Measurements from ENCODE around the gene IGFALS.

Gene IGFALS

DNA sequence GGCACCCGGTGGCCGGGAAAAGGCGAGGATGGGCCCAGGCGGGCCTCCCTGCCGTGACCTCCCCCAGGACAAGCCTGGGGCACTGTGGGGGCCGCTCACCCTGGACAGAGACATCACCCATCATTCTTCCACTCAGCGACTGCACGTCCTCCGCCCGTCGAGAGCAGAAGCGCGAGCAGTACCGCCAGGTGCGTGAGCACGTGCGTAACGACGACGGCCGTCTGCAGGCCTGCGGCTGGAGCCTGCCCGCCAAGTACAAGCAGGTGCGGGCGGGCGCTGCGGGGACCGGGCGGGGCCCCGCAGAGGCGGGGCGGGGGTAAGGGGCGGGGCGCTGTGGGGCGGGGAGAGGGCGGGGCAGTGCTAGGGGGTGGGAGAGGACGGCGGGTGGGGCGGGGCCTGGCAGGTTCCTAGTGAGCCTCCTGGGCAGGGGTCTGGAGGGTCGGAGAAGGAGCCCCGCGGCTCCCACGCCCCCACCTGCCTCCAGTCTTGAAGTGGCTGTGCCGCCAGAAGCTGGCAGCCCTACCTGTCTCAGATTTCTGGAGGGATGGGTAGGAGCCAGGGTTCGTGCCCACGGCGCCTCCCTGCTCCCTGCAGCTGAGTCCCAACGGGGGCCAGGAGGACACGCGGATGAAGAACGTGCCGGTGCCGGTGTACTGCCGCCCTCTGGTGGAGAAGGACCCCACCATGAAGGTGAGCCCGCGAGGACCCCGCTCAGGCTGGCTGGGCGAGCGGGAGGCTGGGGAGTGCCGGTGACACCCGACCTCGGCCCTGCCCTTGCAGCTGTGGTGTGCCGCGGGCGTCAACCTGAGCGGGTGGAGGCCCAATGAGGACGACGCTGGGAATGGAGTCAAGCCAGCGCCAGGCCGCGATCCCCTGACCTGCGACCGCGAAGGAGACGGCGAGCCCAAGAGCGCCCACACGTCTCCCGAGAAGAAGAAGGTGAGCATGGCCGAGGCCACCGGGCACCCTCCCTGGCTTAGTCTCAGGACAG is 29.7 kb downstream of the IGFALS start:
- DNase-seq = no peak

DNA sequence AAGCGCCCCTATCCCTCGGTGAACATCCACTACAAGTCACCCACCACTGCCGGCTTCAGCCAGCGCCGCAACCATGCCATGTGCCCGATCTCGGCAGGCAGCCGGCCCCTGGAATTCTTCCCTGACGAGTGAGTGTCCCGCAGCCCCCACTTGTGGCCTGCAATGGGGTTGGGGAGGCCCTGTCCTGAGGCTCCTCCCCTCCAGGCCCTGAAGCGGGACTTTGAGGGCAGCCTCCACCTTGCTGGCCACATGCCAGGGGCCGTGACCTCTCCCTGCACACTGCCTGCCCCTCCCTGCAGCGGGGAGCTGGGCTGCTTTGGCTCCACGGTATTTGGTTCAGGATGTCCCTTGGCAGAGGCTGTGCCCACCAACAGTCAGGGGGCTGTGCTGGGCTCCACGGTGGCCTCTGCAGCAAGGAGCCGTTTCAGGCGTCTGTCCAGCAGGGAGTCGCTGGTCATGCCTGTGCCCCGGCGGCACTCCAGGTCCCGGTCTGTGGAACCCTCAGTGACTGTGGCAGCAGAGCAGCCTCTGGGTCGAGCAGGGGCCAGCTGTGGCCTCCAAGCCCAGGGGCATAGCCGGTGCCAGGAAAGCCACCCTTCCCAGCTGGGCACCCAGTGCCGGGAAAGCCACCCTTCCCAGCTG is 30.5 kb downstream of the IGFALS start:
- no peak for DNase-seq

DNA sequence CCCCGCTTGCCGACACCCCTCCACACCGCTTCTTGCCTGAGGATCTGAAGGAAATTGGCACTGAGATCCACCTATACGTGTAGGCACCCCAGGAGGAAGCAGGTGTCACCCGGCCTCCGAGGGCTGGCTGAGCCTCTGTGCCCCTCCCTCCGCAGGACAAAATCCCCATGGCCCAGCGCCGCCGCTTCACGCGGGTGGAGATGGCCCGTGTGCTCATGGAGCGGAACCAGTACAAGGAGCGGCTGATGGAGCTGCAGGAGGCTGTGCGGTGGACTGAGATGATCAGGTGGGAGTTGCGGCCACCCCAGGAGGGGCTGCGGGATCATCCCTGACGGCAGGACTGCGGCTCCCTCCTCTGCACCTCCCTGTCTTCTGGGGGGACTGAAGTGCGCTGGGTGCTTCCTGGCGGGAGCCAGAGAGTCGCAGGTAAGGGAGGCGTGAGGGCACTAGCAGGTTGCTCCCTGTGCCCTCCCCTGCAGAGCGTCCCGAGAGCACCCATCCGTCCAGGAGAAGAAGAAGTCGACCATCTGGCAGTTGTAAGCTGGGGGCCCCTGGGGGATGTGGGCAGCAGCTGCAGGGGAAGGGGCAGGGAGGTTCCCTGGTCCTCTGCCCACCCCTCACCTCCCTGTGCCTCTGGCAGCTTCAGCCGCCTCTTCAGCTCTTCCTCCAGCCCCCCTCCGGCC is 31.2 kb downstream of the IGFALS start:
- no peak for DNase-seq

DNA sequence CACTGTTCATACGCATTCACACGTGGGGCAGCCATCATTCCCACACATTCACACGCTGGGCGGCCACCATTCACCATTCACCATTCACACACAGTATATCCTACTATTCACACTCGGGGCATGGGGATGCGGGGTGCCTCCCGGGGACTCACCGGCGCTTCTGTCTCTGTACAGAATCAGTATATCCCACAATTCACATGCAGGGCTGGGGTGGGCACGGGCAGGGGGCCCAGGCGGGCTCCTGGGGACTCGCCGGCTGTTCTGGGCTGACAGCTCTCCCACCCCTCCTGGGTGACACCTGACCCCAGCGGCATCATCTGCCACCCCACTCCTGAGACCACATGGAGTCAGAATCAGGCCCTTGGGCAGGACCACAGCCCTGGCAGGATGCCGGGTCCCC is 31.8 kb downstream of the IGFALS start:
- DNase-seq = no peak

DNA sequence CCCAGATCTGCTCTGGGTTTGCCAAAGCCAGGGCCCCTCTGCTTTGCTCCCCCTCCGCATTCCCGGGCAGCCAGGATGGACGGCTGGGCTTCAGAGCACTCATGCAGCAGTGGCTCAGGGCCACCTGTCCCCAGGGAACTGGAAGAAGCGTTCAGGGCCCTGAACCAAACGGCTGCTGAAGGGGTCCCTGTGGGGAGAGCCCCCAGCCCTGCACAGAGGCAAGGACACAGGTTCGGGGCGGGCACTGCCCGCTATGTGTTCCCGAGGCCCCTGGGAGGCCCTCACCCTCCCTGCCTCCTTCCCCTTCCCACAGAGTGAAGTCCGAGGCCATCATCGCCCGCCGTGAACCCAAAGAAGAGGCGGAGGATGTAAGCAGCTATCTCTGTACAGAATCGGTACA is 32.6 kb downstream of the IGFALS start:
- DNase-seq = no peak

DNA sequence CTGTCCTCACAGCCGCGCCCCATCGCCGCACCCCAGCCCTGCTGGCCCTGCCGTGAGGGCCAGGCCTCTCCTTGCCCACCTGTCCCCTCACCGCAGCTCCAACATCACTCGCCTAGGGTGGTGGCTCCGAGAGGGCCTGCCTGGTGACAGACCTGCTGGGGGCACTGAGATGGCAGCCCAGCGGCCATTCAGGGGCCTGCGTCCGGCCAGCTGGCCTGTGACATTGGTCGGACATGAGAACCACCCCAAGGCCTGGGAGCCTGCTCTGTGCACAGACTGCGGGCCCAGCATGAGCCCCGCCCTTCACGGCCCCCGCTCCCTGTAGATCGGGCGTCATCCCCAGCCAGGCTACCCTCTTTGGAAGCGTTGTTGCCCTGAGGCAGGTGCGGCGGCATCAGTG is 34.0 kb downstream of the IGFALS start:
- DNase-seq = no peak

DNA sequence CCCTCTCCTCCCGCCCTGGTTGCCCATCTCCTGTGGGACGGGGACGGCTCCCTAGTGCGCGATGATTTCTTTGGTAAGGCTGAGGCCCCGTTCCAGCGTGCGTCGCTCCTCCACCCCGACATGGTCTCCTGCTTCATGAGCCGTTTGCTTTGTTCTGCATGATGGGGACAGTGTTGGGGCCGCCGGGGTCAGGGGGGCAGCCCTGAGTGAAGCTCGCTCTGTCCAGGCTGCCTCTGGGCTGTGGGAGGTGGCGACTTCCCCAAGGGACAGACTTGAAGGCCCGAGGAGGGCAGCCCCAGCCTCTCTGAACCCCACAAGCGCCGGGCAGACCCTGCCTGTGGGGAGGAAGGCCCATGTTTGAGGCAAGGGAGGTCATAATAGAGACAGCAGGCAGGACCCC is 34.6 kb downstream of the IGFALS start:
- DNase-seq = no peak

DNA sequence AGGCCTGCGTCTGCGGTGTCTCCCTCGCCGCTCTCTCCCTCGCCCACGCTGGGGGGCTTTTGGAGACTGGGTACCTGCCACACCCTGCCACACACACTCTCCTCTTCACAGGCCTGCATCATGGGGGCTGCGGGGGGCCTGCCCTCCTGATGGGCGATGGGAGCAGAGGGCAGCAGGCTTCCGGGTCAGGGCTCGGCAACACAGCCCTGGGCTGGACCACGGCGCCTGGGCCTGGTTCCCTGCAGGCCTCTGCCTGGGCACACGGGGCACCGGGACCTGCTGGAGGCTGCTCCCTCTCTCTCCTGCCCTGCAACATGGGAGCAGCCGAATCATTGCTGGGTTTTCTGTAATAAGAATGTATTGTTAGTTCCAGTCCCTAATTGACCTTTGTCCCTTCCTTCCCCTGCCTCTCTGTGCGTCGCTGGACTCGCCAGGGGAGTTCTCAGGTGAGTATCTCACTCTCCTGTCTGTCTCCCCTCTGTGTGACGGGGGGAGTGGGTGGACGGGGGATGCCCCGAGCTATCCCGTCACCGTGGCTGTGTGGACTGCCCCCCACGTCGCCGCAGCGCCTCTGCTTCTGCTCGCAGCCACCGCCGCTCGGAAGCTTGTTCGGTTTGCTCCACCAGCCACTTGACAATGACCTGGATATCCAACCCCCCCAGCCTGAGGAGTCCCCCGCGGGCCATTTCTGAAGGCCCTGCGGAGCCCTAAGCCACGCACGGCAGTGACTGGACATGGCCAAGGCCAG is 35.6 kb downstream of the IGFALS start:
- DNase-seq = no peak

DNA sequence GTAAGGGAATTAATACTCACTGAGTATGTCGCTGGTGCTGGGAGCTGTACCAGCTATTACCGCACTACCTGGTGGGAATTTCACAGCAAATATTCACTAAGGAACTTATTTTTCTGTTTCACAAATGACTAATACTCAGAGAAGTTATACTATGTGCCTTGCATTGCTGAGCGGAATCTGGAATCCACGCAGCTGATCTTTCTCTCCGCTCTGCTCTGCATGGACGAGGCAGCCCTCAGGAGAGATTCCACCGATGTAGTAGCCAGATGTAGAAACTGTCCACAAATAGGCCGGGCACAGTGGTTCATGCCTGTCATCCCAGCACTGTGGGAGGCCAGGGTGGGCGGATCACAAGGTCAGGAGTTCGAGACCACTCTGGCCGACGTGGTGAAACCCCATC is 39.3 kb downstream of the IGFALS start:
- no peak for DNase-seq

DNA sequence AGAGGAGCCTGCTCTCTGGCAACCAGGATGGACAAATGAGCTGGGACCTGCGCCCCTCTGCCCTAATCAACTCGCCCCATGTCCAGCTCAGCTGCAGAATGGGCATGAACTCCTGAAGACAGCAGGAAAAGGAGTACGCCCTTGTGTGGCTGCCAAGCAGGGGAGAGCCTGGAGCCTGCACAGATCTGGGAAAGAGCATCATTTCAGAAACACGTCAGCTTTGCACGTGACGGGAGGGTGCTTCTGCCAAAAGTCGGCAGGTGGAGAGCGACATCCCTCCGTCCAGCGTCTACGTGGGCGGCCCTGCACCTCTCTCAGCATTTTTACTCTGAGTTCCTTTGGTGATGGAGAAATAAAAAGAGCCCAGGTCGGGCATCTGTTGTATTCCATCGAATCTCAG is 40.7 kb downstream of the IGFALS start:
- DNase-seq = no peak

DNA sequence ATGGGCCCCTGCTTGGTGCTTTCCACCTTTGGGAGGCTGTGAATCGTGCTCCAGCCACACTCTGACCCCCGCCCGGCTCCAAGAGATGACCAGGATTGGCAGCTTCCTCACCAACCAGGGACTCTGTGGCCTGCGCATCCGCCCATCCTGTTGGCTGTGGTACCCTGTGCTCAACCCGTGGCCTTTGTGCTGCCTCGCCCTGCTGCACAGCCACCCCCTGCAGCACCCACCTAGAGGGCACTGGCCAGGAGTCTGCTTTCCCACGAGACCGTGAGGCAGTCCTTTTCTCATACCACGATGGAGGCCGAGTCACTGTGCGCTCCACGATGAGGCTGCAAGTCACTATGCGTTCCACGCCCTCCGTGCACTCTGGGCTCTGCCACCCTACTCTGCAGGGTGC is 41.6 kb downstream of the IGFALS start:
- DNase-seq = no peak

DNA sequence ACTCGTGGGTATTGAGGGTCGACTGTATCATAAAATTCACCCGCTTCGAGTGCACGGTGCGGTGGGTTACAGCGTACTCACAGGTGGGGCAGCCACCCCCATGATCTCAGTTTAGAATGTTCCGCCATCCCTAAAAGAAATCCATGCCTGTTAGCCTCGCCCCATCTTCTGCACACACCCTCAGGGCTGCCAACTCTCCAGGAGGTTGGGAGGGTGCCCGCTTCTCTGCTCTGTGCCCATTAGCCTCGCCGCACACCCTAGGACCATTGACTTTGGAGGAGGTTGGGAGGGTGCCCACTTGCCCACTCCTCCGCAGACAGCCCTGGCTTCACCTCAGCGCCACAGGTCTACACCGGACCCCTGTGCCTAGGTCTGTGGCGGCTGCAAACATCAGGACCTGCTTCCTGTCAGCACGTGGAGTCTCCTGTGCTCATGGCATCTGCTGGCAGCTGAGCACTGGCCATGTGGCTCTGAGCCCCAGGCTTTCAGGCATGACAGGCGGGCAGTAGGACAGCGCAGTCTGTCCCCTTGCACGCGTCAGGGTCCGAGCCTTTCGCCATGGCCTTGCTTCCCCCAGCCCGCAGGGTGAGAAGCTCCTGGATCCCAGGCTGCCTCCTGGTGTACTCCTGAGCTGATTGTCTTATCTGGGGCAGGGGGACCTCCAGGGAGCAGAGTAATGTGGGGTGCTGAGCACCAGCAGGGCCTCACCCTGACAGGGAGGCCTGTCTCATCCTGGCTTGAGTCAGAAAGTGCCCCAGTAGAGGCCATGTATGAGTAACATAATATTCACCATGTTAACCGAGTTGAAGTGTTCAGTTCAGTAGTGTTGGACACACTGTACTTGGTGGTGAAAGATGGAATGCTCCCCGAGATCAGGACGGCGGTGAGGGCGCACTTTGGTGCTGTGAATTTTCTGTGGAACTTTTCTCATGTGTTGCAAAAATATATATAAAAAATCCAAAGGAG is 44.1 kb downstream of the IGFALS start:
- DNase-seq = no peak

DNA sequence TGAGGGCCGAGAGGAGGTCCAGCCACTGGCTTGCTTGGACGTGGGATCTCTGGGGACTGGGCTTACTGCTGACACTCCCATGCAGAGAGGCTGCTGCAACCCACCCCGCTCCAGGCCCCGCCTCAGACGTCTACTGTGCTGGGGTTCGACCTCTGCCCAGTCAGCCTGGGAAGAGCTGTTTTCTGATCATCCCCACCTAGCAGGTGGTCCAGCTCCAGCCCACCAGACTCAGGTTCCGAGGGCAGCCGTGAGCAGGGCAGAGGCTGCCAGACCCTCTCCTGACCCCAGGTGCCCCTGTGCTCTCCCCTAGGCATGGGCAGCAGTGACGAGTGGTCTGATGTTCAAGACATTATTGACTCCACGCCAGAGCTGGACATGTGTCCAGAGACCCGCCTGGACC is 45.6 kb downstream of the IGFALS start:
- DNase-seq = no peak

DNA sequence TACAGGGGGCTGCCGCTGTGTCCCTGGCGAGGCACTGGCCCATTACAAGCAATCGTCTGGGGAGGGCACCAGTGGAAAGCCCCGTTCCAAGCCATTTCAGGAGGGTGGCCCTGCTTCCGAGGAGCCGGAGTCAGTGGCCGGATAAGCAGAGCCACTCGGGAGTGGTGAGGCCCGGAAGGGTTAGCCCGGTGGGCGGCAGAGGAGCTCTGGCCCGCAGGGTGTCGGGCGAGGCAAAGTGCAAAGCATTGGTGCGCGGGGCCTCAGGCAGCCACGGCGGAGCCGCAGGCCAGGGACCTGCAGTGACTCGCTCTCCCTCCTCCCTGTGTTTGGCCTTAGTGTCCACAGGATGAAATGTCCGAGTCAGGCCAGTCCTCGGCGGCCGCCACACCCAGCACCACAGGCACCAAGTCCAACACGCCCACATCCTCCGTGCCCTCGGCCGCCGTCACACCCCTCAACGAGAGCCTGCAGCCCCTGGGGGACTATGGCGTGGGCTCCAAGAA is 46.8 kb downstream of the IGFALS start:
- DNase-seq = no peak

DNA sequence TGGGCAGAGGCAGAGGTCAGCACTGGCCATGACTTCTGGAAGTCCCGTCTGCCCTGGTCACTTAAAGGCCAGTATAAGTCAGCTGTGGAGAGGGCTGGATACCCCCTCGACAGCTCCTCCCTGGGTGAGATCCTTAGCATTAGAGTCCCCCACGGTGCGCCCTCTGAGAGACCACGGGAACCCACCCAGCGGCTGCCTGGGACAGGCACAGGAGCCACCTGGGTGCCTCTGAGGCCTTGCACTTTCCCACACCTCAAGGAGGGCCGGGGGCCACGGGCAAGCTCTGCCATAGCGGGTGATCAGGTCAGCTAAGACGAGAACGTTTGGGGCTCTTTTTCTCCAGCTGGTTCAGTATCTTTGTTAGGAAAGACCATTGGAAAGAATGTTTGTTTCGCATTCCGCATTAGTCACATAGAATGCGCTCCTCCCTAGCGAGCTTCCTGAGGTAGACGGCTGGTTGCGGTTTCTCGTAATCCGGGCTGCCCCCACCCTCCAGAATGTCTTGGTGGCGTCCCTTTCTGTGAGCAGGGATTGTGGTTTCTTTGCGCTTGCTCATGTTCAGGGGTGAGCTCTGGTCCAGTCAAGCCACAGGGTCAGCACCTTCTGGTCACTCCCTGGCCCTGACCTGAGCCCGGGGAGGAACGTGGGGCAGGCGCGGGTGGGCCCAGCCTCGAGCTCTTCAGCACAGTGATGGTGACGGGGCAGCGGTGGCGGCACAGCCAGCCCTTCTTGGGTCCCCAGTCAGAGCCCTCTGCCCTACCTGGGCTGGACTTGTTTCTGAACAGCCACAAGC is 47.4 kb downstream of the IGFALS start:
- no peak for DNase-seq

DNA sequence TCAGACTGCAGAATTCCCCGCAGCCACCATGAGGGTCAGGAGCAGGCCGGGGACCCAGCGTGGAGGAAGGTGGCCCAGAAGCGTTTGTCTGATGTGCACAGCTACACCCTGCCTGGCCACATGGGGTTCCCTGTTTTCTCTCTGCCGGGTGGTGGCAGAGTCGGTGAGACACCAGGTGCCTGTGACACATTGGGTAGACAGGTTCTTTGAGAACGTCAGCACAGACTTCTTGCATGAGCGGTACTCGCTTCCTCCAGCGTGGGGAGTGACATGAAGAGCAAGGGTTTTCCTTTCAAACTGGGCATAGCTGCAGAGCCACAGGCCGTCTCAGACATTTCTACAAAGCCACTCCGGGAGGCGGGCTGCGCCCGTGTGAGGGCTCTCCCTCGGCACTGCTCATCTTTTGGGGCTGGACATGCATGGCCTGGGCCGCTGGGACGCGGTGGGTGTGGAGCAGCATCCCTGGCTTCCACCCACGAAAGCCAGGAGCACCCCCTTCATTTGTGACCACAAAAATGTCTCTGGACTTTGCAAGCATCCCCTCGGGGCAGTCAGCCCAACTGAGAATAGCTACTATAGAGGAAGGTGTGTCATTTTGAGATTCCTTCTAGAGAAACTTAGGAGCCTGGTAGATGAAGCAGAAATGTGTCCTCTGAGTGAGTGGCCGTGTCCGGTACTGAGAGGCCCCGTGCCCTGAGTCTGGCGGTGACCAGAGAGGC is 48.2 kb downstream of the IGFALS start:
- DNase-seq = no peak

DNA sequence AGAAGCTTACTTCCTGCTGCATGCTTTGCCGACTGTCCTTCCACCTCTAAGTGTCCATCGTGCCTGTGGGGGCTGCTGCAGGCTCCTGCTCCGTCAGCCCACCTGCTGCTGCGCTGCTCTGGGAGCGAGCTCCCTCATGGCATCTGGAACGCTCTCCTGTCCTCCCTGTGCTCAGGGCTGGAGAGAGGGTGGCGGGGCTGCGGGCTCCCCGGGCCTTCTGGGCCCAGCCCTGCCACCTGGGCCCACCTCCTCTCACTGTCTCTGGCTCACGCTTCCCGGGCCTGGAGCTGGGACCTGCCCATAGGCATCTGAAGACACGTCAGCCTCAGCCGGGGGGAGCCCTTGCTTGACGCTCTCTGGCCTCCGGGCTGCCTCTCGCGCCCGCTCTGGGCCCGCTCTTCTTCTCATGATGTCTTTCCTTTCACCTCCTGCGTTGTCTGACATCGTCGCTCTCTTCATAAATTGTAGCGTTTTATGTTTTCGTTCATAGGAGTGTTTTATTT is 49.1 kb downstream of the IGFALS start:
- no peak for DNase-seq

DNA sequence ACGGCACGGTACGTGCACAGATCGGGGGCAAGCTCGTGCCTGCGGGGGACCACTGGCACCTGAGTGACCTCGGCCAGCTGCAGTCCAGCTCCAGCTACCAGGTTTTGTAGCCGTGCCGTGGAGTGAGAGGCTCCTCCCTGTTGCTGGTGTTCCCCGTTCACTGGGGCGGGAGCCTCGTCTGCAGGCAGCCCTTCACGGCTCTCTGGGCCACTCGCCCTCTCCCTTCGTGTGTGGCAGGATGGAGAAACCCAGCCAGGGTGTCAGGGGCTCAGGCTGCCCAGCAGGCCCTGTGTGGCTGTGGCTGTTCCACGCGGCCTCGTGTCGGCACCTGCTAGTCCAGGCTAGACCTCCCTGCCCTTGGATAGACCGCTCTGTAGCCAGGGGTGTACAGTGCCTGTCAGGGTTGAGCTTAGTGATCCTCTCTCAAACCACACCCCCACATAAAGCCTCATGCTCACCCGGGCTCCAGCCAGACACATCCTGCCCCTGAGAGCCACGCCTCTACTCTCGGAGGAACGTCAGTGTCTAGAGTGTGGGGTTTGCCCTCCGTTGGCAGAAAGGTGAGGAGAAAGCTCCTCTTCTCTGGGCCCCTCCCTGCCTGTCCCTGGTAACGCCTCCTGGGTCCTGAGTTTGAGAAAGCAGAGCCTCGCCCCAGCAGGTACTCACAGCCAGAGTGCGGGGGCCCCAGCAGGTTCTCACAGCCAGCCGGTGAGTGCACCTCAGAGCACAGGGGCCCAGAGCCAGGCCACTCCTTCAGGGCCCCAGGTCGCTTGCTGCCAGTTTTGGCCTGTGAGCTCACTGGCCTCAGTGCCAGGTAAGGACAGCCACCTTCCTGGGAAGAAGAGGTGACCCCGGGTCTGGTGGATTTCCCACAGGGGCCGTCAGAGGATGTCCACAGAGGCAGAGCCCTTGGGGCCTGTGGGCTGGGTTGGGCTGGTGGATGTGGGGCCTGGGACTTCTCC is 49.8 kb downstream of the IGFALS start:
- DNase-seq = no peak

Data from MV-4-11 (cell line).